Activated CD4-positive, alpha-beta T cell treated with anti-CD3 and anti-CD28 coated beads for 36 hours (primary cell): Measurements from ENCODE around the gene KRTAP5-7. TPM values are rescaled to one million over a fixed set of nuclear protein-coding genes. Genes with fewer than 3 reads are reported as not detected.
"Not testable (repeated sequence)": the region's sequence is repeated elsewhere in the genome, so short reads cannot be mapped to it uniquely, and the experiment has no call there.

ENCODE experiments used
- ATAC-seq: fragments of 200-7000 bp; cut with Tn5 transposase; one replicate; pipeline ENCODE4 v1.10.0; 2021; ENCODE audit warnings: mild to moderate bottlenecking, moderate library complexity
- CTCF ChIA-PET: fragments of 350-600 bp; sonication (Branson Sonifier 250); formaldehyde crosslinking; loops from one replicate; lab custom pipeline; 2021; ENCODE audit warnings: antibody characterized with exemption; lab: Charles Lee
- POLR2A ChIA-PET: fragments of 350-600 bp; sonication (Branson Sonifier 250); formaldehyde crosslinking; loops from one replicate; lab custom pipeline; 2021; ENCODE audit warnings: antibody characterized with exemption, inconsistent platforms; lab: Charles Lee
- DNase-seq: peaks from one replicate; pipeline ENCODE4 v3.0.0-alpha.2; 2020
- H3K27ac Mint-ChIP-seq: one replicate; pipeline ENCODE4 v1.8.0; 2021; ENCODE audit warnings: mixed read lengths
- H3K27me3 Mint-ChIP-seq: one replicate; pipeline ENCODE4 v1.8.0; 2021; ENCODE audit warnings: mixed read lengths
- H3K36me3 Mint-ChIP-seq: one replicate; pipeline ENCODE4 v1.8.0; 2021; ENCODE audit warnings: low read depth, mixed read lengths
- H3K4me1 Mint-ChIP-seq: one replicate; pipeline ENCODE4 v1.8.0; 2021; ENCODE audit warnings: mixed read lengths
- H3K4me3 Mint-ChIP-seq: one replicate; pipeline ENCODE4 v1.8.0; 2021; ENCODE audit warnings: mild to moderate bottlenecking, moderate library complexity, mixed read lengths
- H3K9me3 Mint-ChIP-seq: one replicate; pipeline ENCODE4 v1.8.0; 2021; ENCODE audit warnings: low read depth, mixed read lengths
- intact Hi-C, 2 experiments: fragments of 100-400 bp; cut with DNase I in 1 of 2; cut with micrococcal nuclease in 1 of 2; formaldehyde crosslinking; loops; one replicate each; pipeline versions ENCODE4 v1.14.2 to v1.15.1; 2022 to 2024; cut with DNase I, micrococcal nuclease
- total RNA-seq, 2 experiments: library from RNA; stranded (reverse); gene quantifications; one replicate each; pipeline ENCODE4 v1.2.3, GENCODE V29; 2021

KRTAP5-7 gene, protein sequence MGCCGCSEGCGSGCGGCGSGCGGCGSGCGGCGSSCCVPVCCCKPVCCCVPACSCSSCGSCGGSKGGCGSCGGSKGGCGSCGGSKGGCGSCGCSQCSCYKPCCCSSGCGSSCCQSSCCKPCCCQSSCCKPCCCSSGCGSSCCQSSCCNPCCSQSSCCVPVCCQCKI
- under 1 TPM in 1 of 2 experiments, not detected in 1; 0.16 TPM for total RNA-seq

GRCh38 chr11:71526796-71527575 lies at the start of gene KRTAP5-7:
TSS of gene KRTAP5-7 (plus strand) at chr11:71527267. CDS start at chr11:71527301, 34 bp downstream.
- H3K36me3 Mint-ChIP-seq, ATAC-seq, POLR2A ChIA-PET, H3K4me3 Mint-ChIP-seq, H3K4me1 Mint-ChIP-seq, H3K27me3 Mint-ChIP-seq, H3K9me3 Mint-ChIP-seq, intact Hi-C loops, H3K27ac Mint-ChIP-seq, CTCF ChIA-PET, DNase-seq: not testable (repeated sequence)

GRCh38 chr11:71477641-71478527 lies 49.2 kb upstream of the KRTAP5-7 start:
- Mint-ChIP-seq H3K4me1 (no peaks in the 10 kb centered on the region), H3K27me3 (no peaks in the 10 kb centered on the region), H3K27ac (no peak overlapping the region), H3K9me3 (no peaks in the 10 kb centered on the region), H3K4me3 (no peak overlapping the region), H3K36me3 (peaks cover 42% of the 10 kb centered on the region)
- intact Hi-C loops = no loop called here
- POLR2A ChIA-PET = no interaction called here
- DNase-seq = no peak
- ATAC-seq = no peak
- CTCF ChIA-PET = interaction anchor here (0.7 kb wide), 1 partner anchor 31 kb away, joined by 3 read pairs; no protein-coding TSS in a partner anchor

DNA sequence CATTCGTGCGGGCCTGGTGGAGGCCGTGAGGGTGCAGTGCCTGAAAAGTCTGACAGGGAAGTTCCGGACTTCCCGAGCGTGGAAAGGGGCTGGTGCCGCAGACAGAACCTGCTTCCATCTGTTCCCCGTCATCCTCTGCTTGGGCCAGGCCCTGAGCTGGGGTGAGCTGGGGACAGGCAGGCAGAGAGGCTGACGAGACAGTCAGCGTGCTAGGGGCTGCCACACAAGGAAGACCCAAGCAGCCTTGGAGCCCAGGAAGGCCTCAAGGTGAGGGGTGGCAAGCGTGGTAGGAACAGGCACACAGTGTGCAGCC lies 48.6 kb upstream of the KRTAP5-7 start:
- ChIA-PET POLR2A (no interaction called here), CTCF (interaction anchor here (0.7 kb wide), 1 partner anchor 31 kb away, joined by 3 read pairs; no protein-coding TSS in a partner anchor)
- intact Hi-C loops = no loop called here
- Mint-ChIP-seq H3K4me3 (no peak overlapping the region), H3K4me1 (no peaks in the 10 kb centered on the region), H3K27me3 (no peaks in the 10 kb centered on the region), H3K9me3 (no peaks in the 10 kb centered on the region), H3K27ac (no peak overlapping the region), H3K36me3 (peaks cover 46% of the 10 kb centered on the region)
- DNase-seq = no peak
- ATAC-seq = no peak

- H3K9me3 Mint-ChIP-seq = no peaks in the 10 kb centered on the region
- H3K4me1 Mint-ChIP-seq = no peaks in the 10 kb centered on the region
- DNase-seq (no peak), ATAC-seq (no peak)
- no peak overlapping the region for H3K4me3 Mint-ChIP-seq
- H3K27ac Mint-ChIP-seq = no peak overlapping the region
- ChIA-PET POLR2A (no interaction called here), CTCF (no interaction called here)
- H3K27me3 Mint-ChIP-seq = no peaks in the 10 kb centered on the region
- H3K36me3 Mint-ChIP-seq = peaks cover 63% of the 10 kb centered on the region
- intact Hi-C loops = no loop called here
Measured at GRCh38 chr11:71481101-71481960, 45.7 kb upstream of the KRTAP5-7 start.

DNA sequence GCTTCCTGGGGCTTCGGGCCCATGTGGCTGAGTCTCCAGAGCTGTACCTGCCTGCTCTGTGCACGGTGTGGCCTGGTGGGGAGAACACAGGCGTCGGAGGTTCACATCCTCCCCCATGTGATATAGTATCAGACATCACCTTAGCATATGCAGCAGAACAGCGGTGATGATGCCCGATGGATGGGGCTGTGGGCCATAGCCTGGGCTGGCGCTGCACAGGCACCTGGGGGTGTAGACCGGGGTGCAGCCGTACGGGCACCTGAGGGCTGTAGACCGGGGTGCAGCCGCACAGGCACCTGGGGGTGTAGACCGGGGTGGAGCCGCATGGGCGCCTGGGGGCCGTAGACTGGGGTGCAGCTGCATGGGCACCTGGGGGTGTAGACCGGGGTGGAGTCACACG lies 44.9 kb upstream of the KRTAP5-7 start:
- no peaks in the 10 kb centered on the region for H3K27me3 Mint-ChIP-seq
- H3K9me3 Mint-ChIP-seq = no peaks in the 10 kb centered on the region
- intact Hi-C loops = no loop called here
- H3K36me3 Mint-ChIP-seq = peaks cover 65% of the 10 kb centered on the region
- POLR2A ChIA-PET = no interaction called here
- ATAC-seq = no peak
- no peak overlapping the region for H3K27ac Mint-ChIP-seq
- no peak overlapping the region for H3K4me3 Mint-ChIP-seq
- no peak for DNase-seq
- CTCF ChIA-PET = no interaction called here
- H3K4me1 Mint-ChIP-seq = no peaks in the 10 kb centered on the region

DNA sequence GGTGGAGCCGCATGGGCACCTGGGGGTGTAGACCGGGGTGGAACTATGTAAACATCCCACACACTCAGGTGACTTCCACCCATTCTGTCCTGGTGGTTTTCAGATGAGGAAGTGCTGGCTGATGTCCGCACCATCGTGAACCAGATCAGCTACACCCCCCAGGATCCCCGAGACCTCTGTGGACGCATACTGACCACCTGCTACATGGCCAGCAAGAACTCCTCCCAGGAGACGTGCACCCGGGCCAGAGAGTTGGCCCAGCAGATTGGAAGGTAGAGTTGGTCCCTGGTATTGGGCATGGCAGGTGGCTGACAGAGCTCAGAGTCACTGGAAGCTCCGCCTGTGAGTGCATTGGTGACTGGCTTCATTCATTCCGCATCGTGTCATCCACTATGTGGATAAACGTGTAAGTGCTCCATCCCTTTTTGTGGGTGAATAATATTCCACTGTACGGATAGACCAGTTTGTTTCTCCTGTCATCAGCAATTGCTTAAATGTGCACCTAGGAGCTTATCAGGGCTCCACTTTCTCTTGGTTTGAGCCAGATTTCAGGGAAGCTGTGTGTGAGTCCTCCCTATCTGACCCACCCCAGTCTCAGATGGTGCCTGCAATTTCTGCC lies 44.2 kb upstream of the KRTAP5-7 start:
- Mint-ChIP-seq H3K27me3 (no peaks in the 10 kb centered on the region), H3K27ac (no peak overlapping the region), H3K36me3 (peaks cover 63% of the 10 kb centered on the region), H3K4me3 (no peak overlapping the region), H3K9me3 (no peaks in the 10 kb centered on the region), H3K4me1 (peaks cover 1% of the 10 kb centered on the region)
- ATAC-seq = no peak
- DNase-seq = no peak
- intact Hi-C loops = no loop called here
- POLR2A ChIA-PET = no interaction called here
- CTCF ChIA-PET = interaction anchor here (0.7 kb wide), 1 partner anchor 1781 kb away, joined by 3 read pairs; no protein-coding TSS in a partner anchor

- no peaks in the 10 kb centered on the region for H3K9me3 Mint-ChIP-seq
- peaks cover 10% of the 10 kb centered on the region for H3K4me1 Mint-ChIP-seq
- no peak overlapping the region for H3K27ac Mint-ChIP-seq
- no peak overlapping the region for H3K4me3 Mint-ChIP-seq
- intact Hi-C loops = no loop called here
- peaks cover 66% of the 10 kb centered on the region for H3K36me3 Mint-ChIP-seq
- no peak for ATAC-seq
- ChIA-PET CTCF (no interaction called here), POLR2A (no interaction called here)
- DNase-seq = no peak
- H3K27me3 Mint-ChIP-seq = no peaks in the 10 kb centered on the region
Measured at GRCh38 chr11:71483692-71484091, 43.4 kb upstream of the KRTAP5-7 start.

DNA sequence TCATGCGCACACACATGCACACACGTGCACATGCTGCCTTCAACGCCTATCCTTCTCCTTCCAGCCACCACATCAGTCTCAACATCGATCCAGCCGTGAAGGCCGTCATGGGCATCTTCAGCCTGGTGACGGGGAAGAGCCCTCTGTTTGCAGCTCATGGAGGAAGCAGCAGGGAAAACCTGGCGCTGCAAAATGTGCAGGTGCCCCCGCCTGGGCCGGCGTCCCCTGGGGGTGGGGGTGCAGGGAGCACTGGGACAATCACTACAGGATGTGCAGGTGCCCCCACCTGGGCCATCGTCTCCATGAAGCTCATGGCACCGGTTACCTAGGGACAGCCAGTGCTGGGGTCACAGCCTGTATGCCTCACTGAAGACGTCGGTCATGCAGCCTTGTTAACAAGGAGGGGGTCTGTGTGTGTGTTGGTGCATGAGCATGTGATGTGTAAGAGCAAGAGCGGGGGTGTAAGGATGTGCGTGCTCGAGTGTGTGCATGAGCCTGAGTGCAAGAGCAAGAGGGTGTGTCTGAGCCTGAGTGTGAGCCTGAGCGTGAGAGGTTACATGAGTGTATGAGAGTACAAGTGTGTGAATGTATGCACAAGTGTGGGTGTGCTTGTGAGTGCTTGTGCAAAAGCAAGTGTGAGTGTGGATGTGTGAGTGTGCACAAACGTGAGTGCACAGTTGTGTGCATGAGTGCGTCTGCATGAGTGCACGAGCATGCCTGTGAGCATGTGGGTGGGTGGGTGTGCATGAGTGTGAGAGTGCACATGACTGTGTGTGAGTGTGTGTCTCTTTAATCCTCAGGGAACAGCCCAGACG lies 42.6 kb upstream of the KRTAP5-7 start:
- peaks cover 65% of the 10 kb centered on the region for H3K36me3 Mint-ChIP-seq
- H3K27ac Mint-ChIP-seq = no peak overlapping the region
- intact Hi-C loops = no loop called here

DNA sequence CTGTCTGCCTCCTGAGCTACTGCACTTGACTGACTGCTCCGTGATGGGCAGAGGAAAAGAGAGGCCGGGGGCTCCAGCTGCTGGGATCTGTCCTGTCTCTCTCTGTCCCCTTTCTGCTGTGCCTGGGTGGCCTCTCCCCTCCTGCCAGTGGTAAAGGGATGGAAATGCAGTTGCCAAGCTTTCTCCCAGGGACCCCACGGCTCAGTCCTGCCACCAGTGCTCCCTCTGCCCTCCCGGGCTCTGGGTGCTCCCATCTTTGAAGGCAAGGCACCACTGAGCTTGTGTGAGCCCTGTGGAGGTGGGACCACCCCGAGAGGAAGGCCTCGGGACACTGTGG lies 42.0 kb upstream of the KRTAP5-7 start:
- no peak for DNase-seq
- intact Hi-C loops = no loop called here
- Mint-ChIP-seq H3K36me3 (peaks cover 64% of the 10 kb centered on the region), H3K9me3 (no peaks in the 10 kb centered on the region), H3K4me3 (no peak overlapping the region), H3K4me1 (peaks cover 21% of the 10 kb centered on the region), H3K27me3 (no peaks in the 10 kb centered on the region), H3K27ac (no peak overlapping the region)
- ChIA-PET CTCF (interaction anchor here (0.6 kb wide), 1 partner anchor 1232 kb away, joined by 3 read pairs; no protein-coding TSS in a partner anchor), POLR2A (no interaction called here)
- ATAC-seq = no peak

More for the DNA sequence above, 42.6 kb upstream of the KRTAP5-7 start:
- Mint-ChIP-seq H3K9me3 (no peaks in the 10 kb centered on the region), H3K4me3 (no peak overlapping the region), H3K4me1 (peaks cover 17% of the 10 kb centered on the region), H3K27me3 (no peaks in the 10 kb centered on the region)
- POLR2A ChIA-PET = no interaction called here
- DNase-seq (no peak), ATAC-seq (no peak)
- CTCF ChIA-PET = interaction anchor here (0.6 kb wide), 1 partner anchor 1232 kb away, joined by 3 read pairs; no protein-coding TSS in a partner anchor

GRCh38 chr11:71485466-71485865 lies 41.6 kb upstream of the KRTAP5-7 start:
- Mint-ChIP-seq H3K9me3 (no peaks in the 10 kb centered on the region), H3K36me3 (peaks cover 66% of the 10 kb centered on the region), H3K4me1 (peaks cover 21% of the 10 kb centered on the region), H3K4me3 (no peak overlapping the region), H3K27ac (no peak overlapping the region), H3K27me3 (no peaks in the 10 kb centered on the region)
- ATAC-seq (no peak), DNase-seq (no peak)
- POLR2A ChIA-PET = no interaction called here
- intact Hi-C loops = no loop called here
- CTCF ChIA-PET = interaction anchor here (0.6 kb wide), 1 partner anchor 1233 kb away, joined by 3 read pairs; no protein-coding TSS in a partner anchor
